Small intestine (tissue), 7 donors: ENCODE results near the gene BRPF1. TPM values are rescaled to one million over a fixed set of nuclear protein-coding genes. Genes with fewer than 3 reads are reported as not detected.

Source experiments
- DNase-seq, 2 donors: peaks; one replicate each; pipeline versions ENCODE4 v3.0.0 to v3.0.0-alpha.2; 2013
- FAIRE-seq: peaks from 2 replicates; lab custom pipeline; 2012; peaks lifted over from hg19 to GRCh38; lab: Jason Lieb, UNC
- H3K27ac ChIP-seq, 3 donors: one replicate each; pipeline ENCODE4 v1.5.1; 2013; ENCODE audit warnings: low read length in 2 of 3, mild to moderate bottlenecking in 2 of 3, control low read depth in 1 of 3, inconsistent platforms in 1 of 3, low read depth in 1 of 3, moderate library complexity in 1 of 3
- H3K27me3 ChIP-seq, 3 donors: one replicate each; pipeline ENCODE4 v1.6.1; 2013; ENCODE audit warnings: low read length in 3 of 3, inconsistent platforms in 1 of 3; ENCODE audit not compliant: control insufficient read depth in 3 of 3, insufficient read depth in 3 of 3
- H3K36me3 ChIP-seq, 3 donors: one replicate each; pipeline ENCODE4 v1.6.1; 2013; ENCODE audit warnings: low read length in 3 of 3, inconsistent platforms in 1 of 3, low read depth in 1 of 3, mild to moderate bottlenecking in 1 of 3, moderate library complexity in 1 of 3; ENCODE audit not compliant: control insufficient read depth in 3 of 3, insufficient read depth in 2 of 3
- H3K4me1 ChIP-seq, 3 donors: one replicate each; pipeline ENCODE4 v1.6.1; 2013; ENCODE audit warnings: low read length in 2 of 3, inconsistent platforms in 1 of 3, low read depth in 1 of 3, mild to moderate bottlenecking in 1 of 3, moderate library complexity in 1 of 3; ENCODE audit not compliant: control insufficient read depth in 3 of 3, insufficient read depth in 2 of 3
- H3K4me3 ChIP-seq, 3 donors: one replicate each; pipeline ENCODE4 v1.5.1; 2013; ENCODE audit warnings: low read length in 3 of 3, control low read depth in 1 of 3, inconsistent platforms in 1 of 3, low read depth in 1 of 3, mild to moderate bottlenecking in 1 of 3, moderate library complexity in 1 of 3
- H3K9me3 ChIP-seq, 2 donors: one replicate each; pipeline ENCODE4 v1.6.1; 2013; ENCODE audit warnings: low read depth in 1 of 2, low read length in 1 of 2; ENCODE audit not compliant: control insufficient read depth in 2 of 2, insufficient read depth in 1 of 2
- WGBS, 3 donors: extraction: QIAGEN DNeasy Blood & Tissue Kit; methylation state at CpG; one replicate each; pipeline ENCODE4 v1.1.7; 2013; 5-methylcytosine and 5-hydroxymethylcytosine counted together
- polyA plus RNA-seq, 4 donors: library from polyadenylated mRNA; stranded (reverse) in 3 of 4; unstranded in 1 of 4; fragments of 200-250 nt in 3 of 4; fragments of 120-200 nt in 1 of 4; gene quantifications; one replicate each; pipeline versions ENCODE4 v1.2.1 to v1.2.3, GENCODE V29; 2013
- donor health status: healthy with polysubstance abuse.
- donor health status: control.
- donor health status: control.
- donor health status: Bipolar disorder and iron deficiency.
- donor health status: healthy.

The BRPF1 gene
- polyA plus RNA-seq, 4 donors: 5.1 to 16.0 (median 7.6) TPM

DNA sequence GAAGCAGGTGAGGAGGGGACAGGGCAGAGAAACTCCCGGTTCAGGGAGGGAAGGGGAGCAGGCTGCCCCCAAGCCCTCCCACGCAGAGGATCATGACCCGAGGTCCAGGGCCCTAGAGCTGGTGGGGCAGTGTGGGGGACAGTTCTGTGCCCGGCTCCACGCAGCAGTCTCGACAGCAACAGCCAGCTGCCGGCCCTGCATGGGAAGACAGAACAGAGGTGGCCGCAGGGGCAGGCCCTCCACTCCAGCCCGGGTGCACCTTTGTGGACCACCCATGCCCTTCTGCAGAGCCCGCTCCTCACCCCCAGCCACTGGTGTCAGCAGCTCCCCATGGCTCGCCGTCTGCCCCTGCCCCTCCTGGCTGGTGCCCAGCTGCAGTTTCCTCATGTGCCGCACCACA, 25.9 kb downstream of the BRPF1 start:
- 89 to 96% (median 92%) methylated on average over 11 to 13 of the region's 13 CpGs for WGBS, 3 donors
- no peaks in the 10 kb centered on the region for H3K9me3 ChIP-seq
- peaks cover 18 to 84% (median 19%) of the 10 kb centered on the region in 3 donors for H3K36me3 ChIP-seq
- DNase-seq (no peak), FAIRE-seq (no peak)
- H3K4me1 ChIP-seq: no peaks in the 10 kb centered on the region
- no peaks in the 10 kb centered on the region for H3K27me3 ChIP-seq
- H3K4me3 ChIP-seq: no peak overlapping the region
- no peak overlapping the region for H3K27ac ChIP-seq

DNA sequence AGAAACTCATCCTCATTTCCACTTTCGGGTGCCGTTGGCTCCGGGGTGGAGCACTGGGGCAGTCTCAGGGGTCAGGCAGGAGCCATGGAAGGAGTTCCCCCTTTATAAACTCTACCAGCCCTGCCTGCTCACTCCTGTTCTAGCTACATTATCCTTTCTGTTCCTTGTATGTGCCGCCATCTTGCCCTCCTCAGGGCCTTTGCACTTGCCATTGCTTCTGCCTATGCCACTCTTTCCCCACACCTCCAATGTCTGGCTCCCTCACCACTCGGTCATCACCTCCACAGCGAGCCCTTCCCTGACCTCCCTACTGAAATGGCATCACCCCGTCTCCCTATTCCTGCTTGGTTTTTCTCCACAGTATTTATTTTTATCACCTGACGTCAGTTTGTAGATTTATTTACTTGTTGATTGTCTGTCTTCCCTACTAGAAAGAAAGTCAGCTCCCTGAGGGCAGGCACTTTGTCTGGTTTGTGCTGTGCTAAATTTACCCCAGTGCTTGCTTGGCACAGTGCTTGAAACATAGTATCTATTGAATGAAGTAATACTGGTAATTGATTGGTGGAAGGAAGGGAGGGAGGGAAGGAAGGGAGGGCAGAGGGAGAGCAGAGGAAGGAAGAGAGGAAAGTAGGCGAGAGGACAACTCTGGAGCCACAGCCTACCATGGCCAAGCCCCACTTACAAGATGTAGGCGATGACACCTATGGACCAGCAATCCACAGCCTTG, 29.4 kb downstream of the BRPF1 start:
- H3K9me3 ChIP-seq: no peaks in the 10 kb centered on the region
- no peak overlapping the region for H3K4me3 ChIP-seq
- DNase-seq (no peak), FAIRE-seq (no peak)
- peaks cover 13 to 83% (median 14%) of the 10 kb centered on the region in 3 donors for H3K36me3 ChIP-seq
- H3K4me1 ChIP-seq: no peaks in the 10 kb centered on the region
- WGBS, 3 donors: 95 to 98% (median 96%) methylated on average over 10 of the region's 10 CpGs
- no peak overlapping the region for H3K27ac ChIP-seq
- H3K27me3 ChIP-seq: no peaks in the 10 kb centered on the region

DNA sequence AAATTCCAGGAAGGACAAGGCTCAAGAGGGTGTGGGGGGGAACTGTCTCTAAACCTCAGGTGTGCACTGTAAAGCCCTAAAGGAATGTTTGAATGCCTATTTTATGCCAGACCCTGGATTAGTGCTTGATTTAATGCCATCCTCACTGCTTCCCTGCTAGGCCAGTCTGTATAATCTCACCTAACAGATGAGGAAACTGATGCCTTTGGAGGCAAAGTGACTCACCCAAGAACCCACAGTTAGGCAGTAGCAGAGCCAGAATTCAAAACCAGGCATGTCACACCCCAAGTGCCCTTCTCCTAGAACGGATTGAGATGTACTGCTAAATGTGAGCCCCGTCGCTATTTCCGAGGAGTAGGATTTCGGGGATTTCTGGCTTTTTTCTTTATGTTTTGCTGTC, 30.4 kb downstream of the BRPF1 start:
- WGBS, 3 donors: 90 to 95% (median 91%) methylated on average over 5 of the region's 5 CpGs
- no peak for FAIRE-seq
- peaks cover 9 to 76% (median 11%) of the 10 kb centered on the region in 3 donors for H3K36me3 ChIP-seq

DNA sequence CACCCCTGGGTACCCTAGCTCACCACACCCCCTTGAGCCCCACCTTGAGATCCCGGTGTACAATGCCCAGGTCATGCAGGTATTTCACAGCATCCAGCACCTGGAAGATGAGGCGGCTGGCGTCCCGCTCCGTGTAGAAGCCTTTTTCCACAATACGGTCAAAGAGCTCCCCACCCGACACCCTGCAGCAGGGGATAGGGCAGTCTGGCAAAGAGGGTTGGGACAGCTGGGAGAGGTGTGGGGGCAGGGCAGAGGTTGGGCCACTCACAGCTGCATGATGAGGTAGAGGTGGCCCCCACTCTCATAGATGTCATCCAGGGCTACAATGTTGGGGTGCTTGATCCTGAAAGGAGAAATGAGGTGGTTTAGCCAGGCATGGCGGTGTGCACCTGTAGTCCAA, 31.3 kb downstream of the BRPF1 start:
- Histone ChIP-seq H3K4me1 (peaks cover 0 to 4% (median 0%) of the 10 kb centered on the region in 3 donors), H3K27me3 (no peaks in the 10 kb centered on the region), H3K9me3 (no peaks in the 10 kb centered on the region), H3K36me3 (peaks cover 5 to 75% (median 5%) of the 10 kb centered on the region in 3 donors), H3K27ac (no peak overlapping the region), H3K4me3 (no peak overlapping the region)
- no peak for FAIRE-seq
- WGBS, 3 donors: 90 to 94% (median 93%) methylated on average over 8 of the region's 8 CpGs
- DNase-seq: no peak

More for the DNA sequence above, 30.4 kb downstream of the BRPF1 start:
- no peaks in the 10 kb centered on the region for H3K4me1 ChIP-seq
- no peaks in the 10 kb centered on the region for H3K9me3 ChIP-seq
- no peak for DNase-seq
- H3K27ac ChIP-seq: no peak overlapping the region
- no peaks in the 10 kb centered on the region for H3K27me3 ChIP-seq
- H3K4me3 ChIP-seq: no peak overlapping the region

DNA sequence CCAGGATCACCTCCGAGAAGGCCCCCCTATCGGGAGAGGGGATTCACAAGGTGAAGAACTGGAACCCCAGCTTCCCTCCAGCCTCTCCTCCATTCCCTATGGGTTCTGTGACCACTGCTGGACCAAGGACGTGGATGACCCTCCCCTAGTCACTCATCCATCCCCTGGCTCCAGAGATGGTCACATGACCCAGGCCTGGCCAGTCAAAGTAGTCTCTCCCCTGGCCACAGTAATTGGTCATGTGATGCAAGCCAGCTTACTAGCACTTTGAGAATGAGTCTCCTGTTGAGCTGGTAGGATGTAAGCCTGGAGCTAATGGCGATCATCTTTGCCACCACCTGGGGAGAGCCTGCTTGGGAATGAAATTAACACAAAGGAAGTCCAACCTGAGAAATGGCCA, 34.3 kb downstream of the BRPF1 start:
- H3K27me3 ChIP-seq: no peaks in the 10 kb centered on the region
- H3K9me3 ChIP-seq: no peaks in the 10 kb centered on the region
- DNase-seq (no peak), FAIRE-seq (no peak)
- whole genome bisulfite sequencing, 3 donors: 84 to 89% (median 85%) methylated on average over 4 of the region's 4 CpGs
- H3K36me3 ChIP-seq: peaks cover 0 to 56% (median 5%) of the 10 kb centered on the region in 3 donors
- H3K27ac ChIP-seq: no peak overlapping the region
- peaks cover 8 to 28% (median 15%) of the 10 kb centered on the region in 3 donors for H3K4me1 ChIP-seq
- H3K4me3 ChIP-seq: no peak overlapping the region

DNA sequence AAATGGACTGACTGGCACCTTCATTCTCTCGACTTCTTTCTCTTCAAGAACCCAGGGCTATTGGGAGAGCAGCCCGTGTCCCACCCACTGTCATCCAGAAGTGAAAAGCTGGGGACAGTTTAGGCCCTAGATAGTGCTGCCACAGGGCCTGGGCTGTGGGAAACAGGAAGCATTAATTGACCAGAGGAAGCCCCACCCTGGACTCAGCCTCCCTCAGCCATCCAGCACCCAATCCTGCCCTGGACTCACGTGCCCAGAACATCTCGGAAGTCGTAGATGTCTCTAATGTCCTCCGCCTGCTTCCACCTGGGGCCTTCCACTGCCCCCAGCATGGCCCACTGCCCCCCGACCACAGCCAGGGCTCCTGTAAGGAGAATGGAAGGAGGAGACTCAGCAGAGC, 35.9 kb downstream of the BRPF1 start:
- WGBS, 3 donors: 63 to 75% (median 64%) methylated on average over 7 of the region's 7 CpGs
- H3K27ac ChIP-seq: peak overlapping the region in 1 of 3 donors; percentile 14
- FAIRE-seq: no peak
- peaks cover 8 to 28% (median 15%) of the 10 kb centered on the region in 3 donors for H3K4me1 ChIP-seq
- no peaks in the 10 kb centered on the region for H3K27me3 ChIP-seq
- H3K4me3 ChIP-seq: no peak overlapping the region
- H3K36me3 ChIP-seq: peaks cover 0 to 44% (median 2%) of the 10 kb centered on the region in 3 donors
- DNase-seq: no peak
- H3K9me3 ChIP-seq: no peaks in the 10 kb centered on the region

DNA sequence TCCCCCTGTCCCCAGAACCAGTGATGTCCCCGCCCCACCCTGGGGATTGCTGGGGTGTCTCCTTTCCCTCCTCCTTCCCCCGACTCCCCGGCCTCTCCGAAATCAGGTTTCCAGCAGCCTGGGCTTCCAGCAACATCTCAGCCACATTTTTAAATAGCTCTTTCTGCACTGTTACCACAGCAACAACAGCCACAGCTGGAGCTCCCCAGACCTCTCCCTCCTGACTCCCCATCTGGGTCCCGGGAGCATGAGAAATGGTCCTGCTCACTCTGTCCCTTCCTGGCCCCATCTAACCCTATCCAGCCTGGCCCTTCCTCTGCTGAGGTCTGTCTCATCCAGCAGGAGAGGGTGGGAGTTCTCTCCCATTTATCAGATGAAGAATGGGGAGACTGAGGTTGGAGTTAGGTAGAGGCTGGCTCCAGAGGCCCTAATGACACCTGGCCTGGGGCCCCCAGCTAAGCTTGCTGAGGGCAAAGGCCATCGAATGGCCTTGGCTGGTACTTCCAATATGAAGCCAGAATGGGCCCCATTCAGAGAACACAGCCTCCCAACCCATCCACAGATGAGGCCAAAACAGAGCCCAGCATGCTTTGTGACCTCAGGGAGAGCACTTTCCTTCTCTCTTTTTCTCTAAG, 36.7 kb downstream of the BRPF1 start:
- no peaks in the 10 kb centered on the region for H3K9me3 ChIP-seq
- H3K4me1 ChIP-seq: peaks cover 8 to 28% (median 15%) of the 10 kb centered on the region in 3 donors
- WGBS, 3 donors: 64 to 89% (median 78%) methylated on average over 6 of the region's 6 CpGs
- H3K27me3 ChIP-seq: no peaks in the 10 kb centered on the region
- no peak for DNase-seq
- H3K4me3 ChIP-seq: peak overlapping the region in 1 of 3 donors; percentile 74
- H3K27ac ChIP-seq: no peak overlapping the region
- FAIRE-seq: no peak
- peaks cover 0 to 36% (median 0%) of the 10 kb centered on the region in 3 donors for H3K36me3 ChIP-seq

DNA sequence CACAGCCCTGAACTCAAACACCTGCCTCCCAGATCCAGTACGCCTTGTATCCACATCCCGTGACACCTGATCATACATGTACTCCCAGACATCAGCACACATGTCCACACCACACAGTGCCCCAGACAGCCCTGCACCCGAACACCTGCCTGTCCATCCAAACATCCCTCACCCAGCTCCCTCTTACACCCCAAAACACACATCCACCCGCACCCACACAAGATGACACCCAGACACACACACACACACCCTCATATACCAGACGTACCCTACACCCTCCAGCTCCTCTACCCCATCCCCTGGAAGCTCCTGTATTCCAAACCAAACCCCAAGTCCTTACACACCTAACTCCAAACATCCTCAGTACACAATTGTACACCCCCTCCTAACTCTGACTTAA, 37.5 kb downstream of the BRPF1 start:
- Histone ChIP-seq H3K4me1 (peaks cover 8 to 28% (median 15%) of the 10 kb centered on the region in 3 donors), H3K9me3 (no peaks in the 10 kb centered on the region), H3K4me3 (peak overlapping the region; percentile 45 to 74 (median 57)), H3K36me3 (peaks cover 0 to 29% (median 0%) of the 10 kb centered on the region in 3 donors), H3K27ac (peak overlapping the region in 2 of 3 donors; percentile 56 to 73), H3K27me3 (no peaks in the 10 kb centered on the region)
- 43 to 62% (median 51%) methylated on average over 5 of the region's 5 CpGs for WGBS, 3 donors
- FAIRE-seq (no peak), DNase-seq (no peak)
